ENCODE results near the gene LGALS16. TPM values are rescaled to one million over a fixed set of nuclear protein-coding genes. Genes with fewer than 3 reads are reported as not detected.
"Not testable (repeated sequence)": the region's sequence is repeated elsewhere in the genome, so short reads cannot be mapped to it uniquely, and the experiment has no call there.

LGALS16 gene
- total RNA-seq, 1 donor from 2014 or later: not detected

GRCh38 chr19:39623946-39624345, 31.8 kb upstream of the LGALS16 start:
- H3K4me1 Mint-ChIP-seq (ENCODE audit: unreplicated experiment): no peaks in the 10 kb centered on the region
- H3K4me3 Mint-ChIP-seq (ENCODE audit: unreplicated experiment): no peak overlapping the region
- TF ChIP-seq CTCF (IDR thresholded peaks at IDR 0.05; ENCODE audit: unreplicated experiment): no peak
- DNase-seq (ENCODE audit: low spot score): no peak
- no peaks in the 10 kb centered on the region for H3K36me3 Mint-ChIP-seq (ENCODE audit: low read depth, unreplicated experiment)
- H3K27ac Mint-ChIP-seq (ENCODE audit: unreplicated experiment): no peak overlapping the region
- peaks cover 4% of the 10 kb centered on the region for H3K27me3 Mint-ChIP-seq (ENCODE audit: unreplicated experiment)
- H3K9me3 Mint-ChIP-seq (ENCODE audit: unreplicated experiment): no peaks in the 10 kb centered on the region

GRCh38 chr19:39627631-39628030, 28.1 kb upstream of the LGALS16 start:
- DNase-seq (ENCODE audit: low spot score); H3K36me3 Mint-ChIP-seq (ENCODE audit: low read depth, unreplicated experiment); H3K4me3 Mint-ChIP-seq (ENCODE audit: unreplicated experiment); H3K27me3 Mint-ChIP-seq (ENCODE audit: unreplicated experiment); H3K9me3 Mint-ChIP-seq (ENCODE audit: unreplicated experiment); H3K27ac Mint-ChIP-seq (ENCODE audit: unreplicated experiment); H3K4me1 Mint-ChIP-seq (ENCODE audit: unreplicated experiment): not testable (repeated sequence)

- no peak for DNase-seq (ENCODE audit: low spot score)
- Mint-ChIP-seq H3K9me3 (ENCODE audit: unreplicated experiment) (no peaks in the 10 kb centered on the region), H3K4me3 (ENCODE audit: unreplicated experiment) (no peak overlapping the region), H3K36me3 (ENCODE audit: low read depth, unreplicated experiment) (no peaks in the 10 kb centered on the region), H3K4me1 (ENCODE audit: unreplicated experiment) (no peaks in the 10 kb centered on the region), H3K27ac (ENCODE audit: unreplicated experiment) (no peak overlapping the region), H3K27me3 (ENCODE audit: unreplicated experiment) (no peaks in the 10 kb centered on the region)
- TF ChIP-seq CTCF (IDR thresholded peaks at IDR 0.05; ENCODE audit: unreplicated experiment): no peak
These were observed 24.5 kb upstream of the LGALS16 start for GRCh38 chr19:39631178-39631577.

GRCh38 chr19:39631626-39632025, 24.1 kb upstream of the LGALS16 start:
- Mint-ChIP-seq H3K36me3 (ENCODE audit: low read depth, unreplicated experiment) (no peaks in the 10 kb centered on the region), H3K27me3 (ENCODE audit: unreplicated experiment) (no peaks in the 10 kb centered on the region), H3K4me1 (ENCODE audit: unreplicated experiment) (no peaks in the 10 kb centered on the region), H3K27ac (ENCODE audit: unreplicated experiment) (no peak overlapping the region), H3K9me3 (ENCODE audit: unreplicated experiment) (no peaks in the 10 kb centered on the region), H3K4me3 (ENCODE audit: unreplicated experiment) (no peak overlapping the region)
- DNase-seq (ENCODE audit: low spot score): no peak
- TF ChIP-seq CTCF (IDR thresholded peaks at IDR 0.05; ENCODE audit: unreplicated experiment): no peak

GRCh38 chr19:39637891-39638290, 17.8 kb upstream of the LGALS16 start:
- Mint-ChIP-seq H3K9me3 (ENCODE audit: unreplicated experiment) (no peaks in the 10 kb centered on the region), H3K36me3 (ENCODE audit: low read depth, unreplicated experiment) (no peaks in the 10 kb centered on the region), H3K27me3 (ENCODE audit: unreplicated experiment) (no peaks in the 10 kb centered on the region), H3K4me1 (ENCODE audit: unreplicated experiment) (no peaks in the 10 kb centered on the region), H3K4me3 (ENCODE audit: unreplicated experiment) (no peak overlapping the region), H3K27ac (ENCODE audit: unreplicated experiment) (no peak overlapping the region)
- DNase-seq (ENCODE audit: low spot score): no peak
- no peak for TF ChIP-seq CTCF (IDR thresholded peaks at IDR 0.05; ENCODE audit: unreplicated experiment)

- no peaks in the 10 kb centered on the region for H3K9me3 Mint-ChIP-seq (ENCODE audit: unreplicated experiment)
- H3K4me3 Mint-ChIP-seq (ENCODE audit: unreplicated experiment): no peak overlapping the region
- no peaks in the 10 kb centered on the region for H3K36me3 Mint-ChIP-seq (ENCODE audit: low read depth, unreplicated experiment)
- H3K4me1 Mint-ChIP-seq (ENCODE audit: unreplicated experiment): no peaks in the 10 kb centered on the region
- H3K27me3 Mint-ChIP-seq (ENCODE audit: unreplicated experiment): no peaks in the 10 kb centered on the region
- DNase-seq (ENCODE audit: low spot score): no peak
- no peak overlapping the region for H3K27ac Mint-ChIP-seq (ENCODE audit: unreplicated experiment)
- TF ChIP-seq CTCF (IDR thresholded peaks at IDR 0.05; ENCODE audit: unreplicated experiment): no peak
These were observed 13.9 kb upstream of the LGALS16 start for GRCh38 chr19:39641773-39642172.
